IMR-90 (cell line): Measurements from ENCODE around the gene DOCK1. TPM values are rescaled to one million over a fixed set of nuclear protein-coding genes. Genes with fewer than 3 reads are reported as not detected.

Source experiments
- ATAC-seq: fragments of 200-7000 bp; cut with Tn5 transposase; 2 replicates; pipeline ENCODE4 v1.9.1; 2020; ENCODE audit warnings: low read depth, mild to moderate bottlenecking, moderate library complexity
- BruUV-seq: library from RNA; stranded (reverse); fragments of 400-500 nt; replicated peaks from 2 replicates; lab custom pipeline; 2021; lab: Mats Ljungman, UMichigan
- CTCF ChIA-PET: fragments of 300-600 bp; formaldehyde crosslinking; extraction: SDS; loops from one replicate; lab custom pipeline; 2021; ENCODE audit warnings: antibody characterized with exemption; lab: Yijun Ruan, JAX
- POLR2A ChIA-PET: fragments of 300-600 bp; sonication (Branson Sonifier 250); formaldehyde crosslinking; loops from one replicate; lab custom pipeline; 2022; ENCODE audit warnings: antibody characterized with exemption; ENCODE audit not compliant: unreplicated experiment; lab: Charles Lee
- DNase-seq: peaks from one replicate; pipeline ENCODE4 v3.0.0; 2013
- H2AFZ ChIP-seq: replicated peaks from 2 replicates; pipeline ENCODE3; 2013; ENCODE audit warnings: low read length, mild to moderate bottlenecking; ENCODE audit not compliant: poor library complexity
- H2AK5ac ChIP-seq: 2 replicates; pipeline ENCODE4 v1.6.1; 2013; ENCODE audit warnings: low read depth, low read length, inconsistent platforms
- H2AK9ac ChIP-seq: replicated peaks from 2 replicates; pipeline ENCODE3; 2013; ENCODE audit warnings: mild to moderate bottlenecking, low read depth, low read length, moderate library complexity; ENCODE audit not compliant: poor library complexity
- H2BK120ac ChIP-seq: 2 replicates; pipeline ENCODE4 v1.6.1; 2013; ENCODE audit warnings: low read depth, low read length, inconsistent platforms
- H2BK15ac ChIP-seq: 3 replicates; pipeline ENCODE4 v1.6.1; 2013; ENCODE audit warnings: low read depth, low read length, inconsistent platforms
- H2BK20ac ChIP-seq: 2 replicates; pipeline ENCODE4 v1.6.1; 2013; ENCODE audit warnings: low read depth, mild to moderate bottlenecking, inconsistent platforms, low read length, moderate library complexity
- H2BK5ac ChIP-seq: 2 replicates; pipeline ENCODE4 v1.6.1; 2013; ENCODE audit warnings: mild to moderate bottlenecking, low read depth, low read length, inconsistent platforms; ENCODE audit not compliant: poor library complexity, severe bottlenecking
- H3K14ac ChIP-seq: replicated peaks from 2 replicates; pipeline ENCODE4 v1.6.1; 2013; ENCODE audit warnings: low read depth, low read length, inconsistent platforms
- H3K18ac ChIP-seq: 2 replicates; pipeline ENCODE4 v1.6.1; 2013; ENCODE audit warnings: low read depth, low read length, control low read depth
- H3K23ac ChIP-seq: 2 replicates; pipeline ENCODE4 v1.6.1; 2013; ENCODE audit warnings: low read depth, low read length, inconsistent platforms
- H3K27ac ChIP-seq: 2 replicates; pipeline ENCODE4 v1.5.1; 2013; ENCODE audit warnings: mild to moderate bottlenecking, control low read depth, low read length; ENCODE audit not compliant: insufficient read depth
- H3K27me3 ChIP-seq: 2 replicates; pipeline ENCODE4 v1.6.1; 2013; ENCODE audit warnings: low read length; ENCODE audit not compliant: control insufficient read depth, insufficient read depth
- H3K36me3 ChIP-seq: 2 replicates; pipeline ENCODE4 v1.6.1; 2013; ENCODE audit warnings: low read length, mixed read lengths; ENCODE audit not compliant: control insufficient read depth, insufficient read depth
- H3K4ac ChIP-seq: 2 replicates; pipeline ENCODE4 v1.6.1; 2013; ENCODE audit warnings: low read depth, low read length, inconsistent platforms
- H3K4me1 ChIP-seq: 2 replicates; pipeline ENCODE4 v1.6.1; 2013; ENCODE audit warnings: low read length, mixed read lengths; ENCODE audit not compliant: control insufficient read depth, insufficient read depth
- H3K4me2 ChIP-seq: 2 replicates; pipeline ENCODE4 v1.6.1; 2013; ENCODE audit warnings: low read depth, mild to moderate bottlenecking, control low read depth, low read length, moderate library complexity
- H3K4me3 ChIP-seq: 2 replicates; pipeline ENCODE4 v1.5.1; 2013; ENCODE audit warnings: low read depth, mild to moderate bottlenecking, control low read depth, low read length, moderate library complexity; ENCODE audit not compliant: insufficient read depth
- H3K56ac ChIP-seq: 2 replicates; pipeline ENCODE4 v1.6.1; 2013; ENCODE audit warnings: low read length, inconsistent platforms; ENCODE audit not compliant: insufficient read depth; ENCODE audit errors: extremely low read depth
- H3K79me1 ChIP-seq, 2 experiments: 2 replicates each; pipeline ENCODE4 v1.6.1; 2013; ENCODE audit warnings: low read length in 2 of 2, inconsistent platforms in 1 of 2, low read depth in 1 of 2
- H3K9ac ChIP-seq: 2 replicates; pipeline ENCODE4 v1.6.1; 2013; ENCODE audit warnings: low read depth, low read length, control low read depth
- H3K9me1 ChIP-seq: 2 replicates; pipeline ENCODE4 v1.6.1; 2013; ENCODE audit warnings: low read length, inconsistent platforms; ENCODE audit not compliant: insufficient read depth
- H3K9me3 ChIP-seq: 2 replicates; pipeline ENCODE4 v1.6.1; 2013; ENCODE audit warnings: low read length; ENCODE audit not compliant: control insufficient read depth, insufficient read depth
- H4K20me1 ChIP-seq: 2 replicates; pipeline ENCODE4 v1.6.1; 2013; ENCODE audit warnings: low read length, inconsistent platforms; ENCODE audit not compliant: insufficient read depth
- H4K5ac ChIP-seq: 2 replicates; pipeline ENCODE4 v1.6.1; 2013; ENCODE audit warnings: mild to moderate bottlenecking, low read depth, low read length, control low read depth
- H4K8ac ChIP-seq, 2 experiments: 2 replicates each; pipeline ENCODE4 v1.6.1; 2013; ENCODE audit warnings: low read depth in 2 of 2, low read length in 2 of 2, control low read depth in 1 of 2, inconsistent platforms in 1 of 2
- H4K91ac ChIP-seq: 2 replicates; pipeline ENCODE4 v1.6.1; 2013; ENCODE audit warnings: low read depth, low read length, inconsistent platforms; ENCODE audit not compliant: insufficient read depth
- BHLHE40 ChIP-seq: fragments of 150-350 bp; IDR thresholded peaks from 2 replicates; pipeline ENCODE4 v1.6.1; 2016; ENCODE audit warnings: mild to moderate bottlenecking, low read depth, low read length
- CEBPB ChIP-seq: IDR thresholded peaks from 2 replicates; pipeline ENCODE4 v1.6.1; 2012; ENCODE audit warnings: low read depth, low read length, improper control_type of control experiment
- WGBS, 2 experiments: methylation state at CpG; one replicate each; pipeline versions ENCODE4 v1.1.5 to v1.1.7; 2013; ENCODE audit warnings: missing lambda C conversion rate in 2 of 2; ENCODE audit not compliant: insufficient read length in 1 of 2; ENCODE audit errors: extremely low coverage in 2 of 2; 5-methylcytosine and 5-hydroxymethylcytosine counted together
- dilution Hi-C: fragments of 300-500 bp; cut with HindIII; formaldehyde crosslinking; loops from one replicate; pipeline ENCODE4 v1.14.3; 2018; ENCODE audit warnings: low sequenced_read_pairs; ENCODE audit not compliant: unreplicated experiment
- in situ Hi-C: fragments of 300-500 bp; cut with MboI; formaldehyde crosslinking; loops from 3 replicates; pipeline ENCODE4 v1.14.3; 2019; ENCODE audit warnings: low sequenced_read_pairs, inconsistent platforms, mixed read lengths
- intact Hi-C: fragments of 100-400 bp; cut with micrococcal nuclease; formaldehyde crosslinking; loops from 2 replicates; pipeline ENCODE4 v1.10.0; 2022
- polyA plus RNA-seq, 3 experiments: library from polyadenylated mRNA; depleted of rRNA; stranded (reverse); fragments of >200 nt; gene quantifications; 2 replicates each; pipeline ENCODE4 v1.2.3, GENCODE V29; 2012; ENCODE audit warnings: low replicate concordance in 1 of 3
- total RNA-seq: library from RNA; depleted of rRNA; stranded (reverse); fragments of >200 nt; gene quantifications from 2 replicates; pipeline ENCODE4 v1.2.3, GENCODE V29; 2012

The DOCK1 gene
- total and polyA plus RNA-seq, 2 of the 4 experiments (the other 2 are of a cell fraction): 28.2 to 71.0 TPM

- 90% methylated on average over 5 of the region's 8 CpGs; no CpG with 5 or more reads in 1 of the 2 experiments for WGBS, 2 experiments
- ChIA-PET POLR2A (no interaction called here), CTCF (no interaction called here)
- no peak overlapping the region for H3K27ac ChIP-seq
- no peak overlapping the region for H2AFZ ChIP-seq
- H3K4me2 ChIP-seq: no peak overlapping the region
- H2BK5ac ChIP-seq: no peak overlapping the region
- H4K8ac ChIP-seq: no peak overlapping the region
- no peaks in the 10 kb centered on the region for H3K27me3 ChIP-seq
- H2BK120ac ChIP-seq: no peak overlapping the region
- H3K79me1 ChIP-seq: peaks cover 43 to 85% of the 10 kb centered on the region in 2 experiments
- H3K23ac ChIP-seq: no peak overlapping the region
- H3K9ac ChIP-seq: no peak overlapping the region
- BruUV-seq: no TSS peak
- H3K36me3 ChIP-seq: 0 out of 2 replicates have a peak, but pooled peaks cover 1% of the 10 kb centered on the region
- intact Hi-C loops: no loop called here
- DNase-seq: no peak
- H3K9me3 ChIP-seq: no peaks in the 10 kb centered on the region
- H4K5ac ChIP-seq: no peak overlapping the region
- H3K56ac ChIP-seq: no peak overlapping the region
- peaks cover 87% of the 10 kb centered on the region for H4K20me1 ChIP-seq
- H2BK20ac ChIP-seq: no peak overlapping the region
- no peak overlapping the region for H4K91ac ChIP-seq
- no peak for TF ChIP-seq CEBPB
- no peak for TF ChIP-seq BHLHE40
- H3K9me1 ChIP-seq: peaks cover 28% of the 10 kb centered on the region
- no peak overlapping the region for H2BK15ac ChIP-seq
- ATAC-seq: no peak
- peaks cover 7% of the 10 kb centered on the region for H3K4me1 ChIP-seq
- in situ Hi-C loops: no loop called here
- no peak overlapping the region for H2AK9ac ChIP-seq
- H3K4me3 ChIP-seq: no peak overlapping the region
- no peak overlapping the region for H3K4ac ChIP-seq
- H3K14ac ChIP-seq: no peak overlapping the region
- dilution Hi-C loops: no loop called here
- H2AK5ac ChIP-seq: no peak overlapping the region
- H3K18ac ChIP-seq: no peak overlapping the region
Observed at GRCh38 chr10:126957111-126957510, 51.9 kb downstream of the DOCK1 start.
